HG02610 (cell line): ENCODE measurements around the gene NEK4.

Source experiments
- ATAC-seq: cut with Tn5 transposase; IDR thresholded peaks from one replicate; pipeline ENCODE4 v1.9.1; 2021; ENCODE audit warnings: mild to moderate bottlenecking, moderate library complexity; ENCODE audit not compliant: unreplicated experiment

The NEK4 gene

GRCh38 chr3:52770496-52771333 lies at the start of gene NEK4:
Gene NEK4, minus strand, starts transcription at chr3:52770940. Its CDS starts 194 bp downstream, at chr3:52770746.
- peak; percentile 95 for ATAC-seq

- ATAC-seq, result no peak
Observed at GRCh38 chr3:52819936-52820335, 49.2 kb upstream of the NEK4 start.

- ATAC-seq, result no peak
Observed at GRCh38 chr3:52817860-52818259, 47.1 kb upstream of the NEK4 start.

- no peak for ATAC-seq
Observed at GRCh38 chr3:52817221-52817620, 46.5 kb upstream of the NEK4 start.

GRCh38 chr3:52816654-52817053 lies 45.9 kb upstream of the NEK4 start:
- no peak for ATAC-seq

- no peak for ATAC-seq
Observed at GRCh38 chr3:52816199-52816598, 45.5 kb upstream of the NEK4 start.

- no peak for ATAC-seq
Observed at GRCh38 chr3:52813810-52814209, 43.1 kb upstream of the NEK4 start.

- ATAC-seq, result no peak
Observed at GRCh38 chr3:52811452-52812011, 40.8 kb upstream of the NEK4 start.

GRCh38 chr3:52810923-52811322 lies 40.2 kb upstream of the NEK4 start:
- ATAC-seq, result no peak

GRCh38 chr3:52809662-52810377 lies 39.1 kb upstream of the NEK4 start:
- ATAC-seq, result no peak

- ATAC-seq, result no peak
Observed at GRCh38 chr3:52809149-52809548, 38.4 kb upstream of the NEK4 start.

GRCh38 chr3:52805270-52806039 lies 34.7 kb upstream of the NEK4 start:
- no peak for ATAC-seq

GRCh38 chr3:52801839-52802238 lies 31.1 kb upstream of the NEK4 start:
- ATAC-seq, result no peak

GRCh38 chr3:52800079-52800478 lies 29.3 kb upstream of the NEK4 start:
- no peak for ATAC-seq

GRCh38 chr3:52798978-52799476 lies 28.3 kb upstream of the NEK4 start:
- no peak for ATAC-seq

GRCh38 chr3:52798376-52798977 lies 27.7 kb upstream of the NEK4 start:
- ATAC-seq, result no peak

- no peak for ATAC-seq
Observed at GRCh38 chr3:52796411-52796810, 25.7 kb upstream of the NEK4 start.

- ATAC-seq, result no peak
Observed at GRCh38 chr3:52795298-52795900, 24.7 kb upstream of the NEK4 start.

- ATAC-seq, result no peak
Observed at GRCh38 chr3:52794612-52795099, 23.9 kb upstream of the NEK4 start, which contains the start of gene ITIH3. Gene ITIH3, plus strand, starts transcription at chr3:52794796. Its CDS starts 8 bp downstream, at chr3:52794804.
